K562 (cell line): ENCODE results near the gene C11orf42. TPM values are rescaled to one million over a fixed set of nuclear protein-coding genes. Genes with fewer than 3 reads are reported as not detected.

ENCODE experiments used
- ATAC-seq: fragments of 200-7000 bp; cut with Tn5 transposase; 3 replicates; pipeline ENCODE4 v1.9.1; 2020; ENCODE audit warnings: moderate library complexity
- BruUV-seq: library from RNA; stranded (reverse); fragments of 400-500 nt; replicated peaks from 2 replicates; lab custom pipeline; 2021; lab: Mats Ljungman, UMichigan
- CTCF ChIA-PET: fragments of 300-600 bp; formaldehyde crosslinking; extraction: SDS; loops from one replicate; lab custom pipeline; 2021; ENCODE audit warnings: low intra/inter-chr PET ratio; lab: Yijun Ruan, JAX
- POLR2A ChIA-PET: fragments of 300-600, 350-650 bp; sonication (Branson Sonifier 250); formaldehyde crosslinking; extraction: SDS; loops from one replicate; lab custom pipeline; 2021; ENCODE audit warnings: antibody characterized with exemption, inconsistent platforms; lab: Yijun Ruan, JAX
- DNase-seq, 4 experiments: peaks; one replicate each; pipeline versions ENCODE4 v3.0.0 to v3.0.0-alpha.2; 2011 to 2018; ENCODE audit warnings: low spot score in 3 of 4, mixed read lengths in 3 of 4; ENCODE audit errors: extremely low read depth in 1 of 4
- FAIRE-seq: peaks from 2 replicates; lab custom pipeline; 2011; peaks lifted over from hg19 to GRCh38; lab: Jason Lieb, UNC
- H2AFZ ChIP-seq: 2 replicates; pipeline ENCODE4 v1.6.0; 2011; ENCODE audit warnings: low read depth, low read length, control low read depth, inconsistent platforms
- H3K27ac ChIP-seq: fragments of 200-600 bp; 3 replicates; pipeline ENCODE4 v1.8.0; 2011; ENCODE audit warnings: low read depth, mild to moderate bottlenecking, control low read depth, inconsistent platforms, low read length, moderate library complexity, mixed read lengths; ENCODE audit errors: extremely low read depth
- H3K27me3 ChIP-seq, 2 experiments: fragments of 300-600 bp in 1 of 2; 2 replicates in 1 of 2; 3 replicates in 1 of 2; pipeline versions ENCODE4 v1.6.0 to v1.8.0; 2011; ENCODE audit warnings: inconsistent platforms in 2 of 2, low read length in 2 of 2, mild to moderate bottlenecking in 1 of 2, mixed read lengths in 1 of 2, moderate library complexity in 1 of 2; ENCODE audit not compliant: control insufficient read depth in 2 of 2, insufficient read depth in 2 of 2
- H3K36me3 ChIP-seq: fragments of 300-600 bp; 3 replicates; pipeline ENCODE4 v1.8.0; 2011; ENCODE audit warnings: mild to moderate bottlenecking, low read length, inconsistent platforms; ENCODE audit not compliant: control insufficient read depth, insufficient read depth
- H3K4me1 ChIP-seq, 2 experiments: fragments of 200-600 bp in 1 of 2; replicated peaks in 1 of 2; 2 replicates in 1 of 2; 3 replicates in 1 of 2; pipeline versions ENCODE4 v1.5.1 to v1.8.0; 2011; ENCODE audit warnings: inconsistent platforms in 2 of 2, low read length in 2 of 2, mild to moderate bottlenecking in 1 of 2, mixed read lengths in 1 of 2, moderate library complexity in 1 of 2; ENCODE audit not compliant: control insufficient read depth in 2 of 2, insufficient read depth in 2 of 2
- H3K4me2 ChIP-seq: 2 replicates; pipeline ENCODE4 v1.6.1; 2011; ENCODE audit warnings: low read length, control low read depth, inconsistent platforms, mixed read lengths; ENCODE audit not compliant: insufficient read depth
- H3K4me3 ChIP-seq: fragments of 200-600 bp; sonication (generic), shearing (Covaris generic); 2 replicates; pipeline ENCODE4 v1.5.1; 2016; ENCODE audit warnings: control low read depth, inconsistent platforms
- H3K79me2 ChIP-seq: fragments of 200-600 bp; 3 replicates; pipeline ENCODE4 v1.8.0; 2011; ENCODE audit warnings: low read length, inconsistent platforms; ENCODE audit not compliant: control insufficient read depth, insufficient read depth
- H3K9ac ChIP-seq, 2 experiments: 2 replicates each; pipeline versions ENCODE4 v1.6.0 to v1.6.1; 2011; ENCODE audit warnings: low read depth in 2 of 2, low read length in 2 of 2, control low read depth in 1 of 2, inconsistent platforms in 1 of 2, mild to moderate bottlenecking in 1 of 2, mixed read lengths in 1 of 2; ENCODE audit not compliant: insufficient read depth in 1 of 2
- H3K9me1 ChIP-seq: one replicate; pipeline ENCODE4 v1.6.0; 2011; ENCODE audit warnings: inconsistent platforms, mild to moderate bottlenecking, low read length, moderate library complexity; ENCODE audit not compliant: control insufficient read depth, insufficient read depth
- H3K9me3 ChIP-seq: replicated peaks from 2 replicates; pipeline ENCODE4 v1.5.1; 2011; ENCODE audit warnings: low read depth, low read length, inconsistent platforms; ENCODE audit not compliant: control insufficient read depth, insufficient read depth
- H4K20me1 ChIP-seq: replicated peaks from 2 replicates; pipeline ENCODE4 v1.6.1; 2011; ENCODE audit warnings: low read length, inconsistent platforms, mixed read lengths; ENCODE audit not compliant: control insufficient read depth, insufficient read depth
- CHD1 ChIP-seq: fragments of 200-600 bp; sonication (generic); IDR thresholded peaks from one replicate; pipeline ENCODE4 v1.6.1; 2012; ENCODE audit warnings: mild to moderate bottlenecking, moderate library complexity, low read length, inconsistent platforms
- E2F3 ChIP-seq: fragments of 250-450 bp; sonication (Bioruptor Pico); IDR thresholded peaks from 2 replicates; pipeline ENCODE4 v1.4.0; 2020; ENCODE audit warnings: mild to moderate bottlenecking
- FOS ChIP-seq: IDR thresholded peaks from 3 replicates; pipeline ENCODE4 v1.6.1; 2011; ENCODE audit not compliant: insufficient read length; ENCODE audit errors: extremely low read depth
- HIVEP1 ChIP-seq: fragments of 250-450 bp; sonication (Bioruptor Pico); IDR thresholded peaks from 2 replicates; pipeline ENCODE4 v1.4.0; 2020; ENCODE audit warnings: mild to moderate bottlenecking
- HSF4 ChIP-seq: fragments of 250-450 bp; sonication (Bioruptor Pico); IDR thresholded peaks from 2 replicates; pipeline ENCODE4 v2.1.2; 2022; ENCODE audit warnings: mild to moderate bottlenecking, moderate library complexity, borderline replicate concordance
- KHSRP ChIP-seq: fragments of 450-650 bp; IDR thresholded peaks from 2 replicates; pipeline ENCODE4 v1.6.1; 2017
- MEIS2 ChIP-seq: fragments of 450-650 bp; IDR thresholded peaks from 2 replicates; pipeline ENCODE4 v1.6.1; 2014; ENCODE audit warnings: mild to moderate bottlenecking; ENCODE audit not compliant: partially characterized antibody
- MYNN ChIP-seq, 2 experiments: sonication (generic); formaldehyde crosslinking in 1 of 2; IDR thresholded peaks; 2 replicates each; pipeline versions ENCODE4 v1.5.0 to v1.6.1; 2016 to 2020; ENCODE audit warnings: antibody characterized with exemption in 1 of 2, missing genetic modification reagents in 1 of 2
- NBN ChIP-seq: fragments of 450-650 bp; IDR thresholded peaks from 2 replicates; pipeline ENCODE4 v1.6.1; 2016; ENCODE audit warnings: low read depth, mild to moderate bottlenecking
- NEUROD1 ChIP-seq: fragments of 150-350 bp; IDR thresholded peaks from 2 replicates; pipeline ENCODE4 v1.6.1; 2014; ENCODE audit warnings: borderline replicate concordance, low read length, low read depth; ENCODE audit not compliant: partially characterized antibody
- NRF1 ChIP-seq, 2 experiments: fragments of 450-650 bp; IDR thresholded peaks in 1 of 2; conservative IDR thresholded peaks in 1 of 2; 2 replicates each; pipeline ENCODE4 v1.6.1; 2014; ENCODE audit warnings: mild to moderate bottlenecking in 2 of 2
- POLR3A ChIP-seq: IDR thresholded peaks from 2 replicates; pipeline ENCODE4 v1.6.1; 2011; ENCODE audit warnings: borderline replicate concordance, mild to moderate bottlenecking, moderate library complexity; ENCODE audit not compliant: insufficient read length, insufficient read depth; ENCODE audit errors: extremely low read depth
- ZBTB8A ChIP-seq: fragments of 450-650 bp; IDR thresholded peaks from 2 replicates; pipeline ENCODE4 v1.6.1; 2018; ENCODE audit warnings: mild to moderate bottlenecking, moderate library complexity; ENCODE audit not compliant: partially characterized antibody
- ZNF408 ChIP-seq: fragments of 250-450 bp; sonication (Bioruptor Pico); IDR thresholded peaks from 2 replicates; pipeline ENCODE4 v1.4.0; 2020; ENCODE audit warnings: low read depth, mild to moderate bottlenecking, moderate library complexity
- WGBS: fragments of 100-300 bp; shearing (Covaris generic); methylation state at CpG from one replicate; pipeline ENCODE4 v1.1.6; 2016; ENCODE audit warnings: low coverage, mixed read lengths; ENCODE audit not compliant: insufficient coverage; ENCODE audit errors: missing lambda C conversion rate; 5-methylcytosine and 5-hydroxymethylcytosine counted together
- in situ Hi-C: fragments of 300-500 bp; cut with MboI; formaldehyde crosslinking; loops from 4 replicates; pipeline ENCODE4 v1.15.0; 2018; ENCODE audit warnings: inconsistent platforms, mixed read lengths
- intact Hi-C: fragments of 100-400 bp; cut with micrococcal nuclease; formaldehyde crosslinking; loops from 2 replicates; pipeline ENCODE4 v1.14.2; 2022
- polyA plus RNA-seq, 8 experiments: library from polyadenylated mRNA; depleted of rRNA in 4 of 8; stranded (reverse) in 5 of 8; unstranded in 3 of 8; fragments of >200 nt; fragmentation: Nextera tagmentation in 2 of 8; fragmentation: Illumina TruSeq in 1 of 8; extraction: Ambion mirVana in 2 of 8; extraction: Trizol in 1 of 8; gene quantifications; 2 replicates each; pipeline versions ENCODE4 v1.2.1 to v1.2.3, GENCODE V29; 2011 to 2014; ENCODE audit warnings: inconsistent platforms in 1 of 8, missing spikeins in 1 of 8
- total RNA-seq, 7 experiments: library from RNA; depleted of rRNA in 6 of 7; stranded (reverse); fragments of >200 nt in 6 of 7; fragmentation: Illumina TruSeq in 2 of 7; extraction: Trizol in 2 of 7; gene quantifications; 2 replicates each; pipeline versions ENCODE4 v1.2.1 to v1.2.3, GENCODE V29; 2011 to 2021; ENCODE audit warnings: low replicate concordance in 1 of 7
- TF ChIP-seq, protein P1 (sequence below): fragments of 450-650 bp; IDR thresholded peaks from 2 replicates; pipeline ENCODE4 v1.7.1; 2018; ENCODE audit warnings: mild to moderate bottlenecking, low read depth; ENCODE audit not compliant: partially characterized antibody
- TF ChIP-seq, protein P2 (sequence below), 2 experiments: fragments of 150-350 bp in 1 of 2; IDR thresholded peaks; 2 replicates each; pipeline ENCODE4 v1.6.1; 2012 to 2016; ENCODE audit warnings: low read depth in 2 of 2, low read length in 2 of 2, mild to moderate bottlenecking in 1 of 2, moderate library complexity in 1 of 2

Gene C11orf42
- total and polyA plus RNA-seq, 9 of the 15 experiments (the other 6 are each of a cell fraction or from before 2014, with no cell fraction given), result not detected

- TF ChIP-seq POLR3A (no peak), NEUROD1 (no peak), ZNF408 (CRISPR knock-in tag) (no peak)
- TF ChIP-seq, protein P1, sequence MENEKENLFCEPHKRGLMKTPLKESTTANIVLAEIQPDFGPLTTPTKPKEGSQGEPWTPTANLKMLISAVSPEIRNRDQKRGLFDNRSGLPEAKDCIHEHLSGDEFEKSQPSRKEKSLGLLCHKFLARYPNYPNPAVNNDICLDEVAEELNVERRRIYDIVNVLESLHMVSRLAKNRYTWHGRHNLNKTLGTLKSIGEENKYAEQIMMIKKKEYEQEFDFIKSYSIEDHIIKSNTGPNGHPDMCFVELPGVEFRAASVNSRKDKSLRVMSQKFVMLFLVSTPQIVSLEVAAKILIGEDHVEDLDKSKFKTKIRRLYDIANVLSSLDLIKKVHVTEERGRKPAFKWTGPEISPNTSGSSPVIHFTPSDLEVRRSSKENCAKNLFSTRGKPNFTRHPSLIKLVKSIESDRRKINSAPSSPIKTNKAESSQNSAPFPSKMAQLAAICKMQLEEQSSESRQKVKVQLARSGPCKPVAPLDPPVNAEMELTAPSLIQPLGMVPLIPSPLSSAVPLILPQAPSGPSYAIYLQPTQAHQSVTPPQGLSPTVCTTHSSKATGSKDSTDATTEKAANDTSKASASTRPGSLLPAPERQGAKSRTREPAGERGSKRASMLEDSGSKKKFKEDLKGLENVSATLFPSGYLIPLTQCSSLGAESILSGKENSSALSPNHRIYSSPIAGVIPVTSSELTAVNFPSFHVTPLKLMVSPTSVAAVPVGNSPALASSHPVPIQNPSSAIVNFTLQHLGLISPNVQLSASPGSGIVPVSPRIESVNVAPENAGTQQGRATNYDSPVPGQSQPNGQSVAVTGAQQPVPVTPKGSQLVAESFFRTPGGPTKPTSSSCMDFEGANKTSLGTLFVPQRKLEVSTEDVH, result no peak
These were observed 11.2 kb upstream of the C11orf42 start (continued) for GRCh38 chr11:6194065-6194581.

- CTCF ChIA-PET, result no interaction called here
These were observed 9.0 kb upstream of the C11orf42 start for GRCh38 chr11:6196396-6196795.

More at GRCh38 chr11:6196396-6196795, 9.0 kb upstream of the C11orf42 start:
- H3K9me3 ChIP-seq, result no peaks in the 10 kb centered on the region
- H2AFZ ChIP-seq, result no peak overlapping the region
- POLR2A ChIA-PET, result no interaction called here
- ATAC-seq, result no peak
- no peak overlapping the region for H3K4me3 ChIP-seq
- no peak overlapping the region for H3K27ac ChIP-seq
- in situ Hi-C loops (no loop called here), intact Hi-C loops (no loop called here)
- no peak for TF ChIP-seq NRF1 (conservative IDR thresholded peaks at IDR 0.05 in 1 of 2, IDR thresholded peaks at IDR 0.05 in 1 of 2)
- TF ChIP-seq, protein P2, sequence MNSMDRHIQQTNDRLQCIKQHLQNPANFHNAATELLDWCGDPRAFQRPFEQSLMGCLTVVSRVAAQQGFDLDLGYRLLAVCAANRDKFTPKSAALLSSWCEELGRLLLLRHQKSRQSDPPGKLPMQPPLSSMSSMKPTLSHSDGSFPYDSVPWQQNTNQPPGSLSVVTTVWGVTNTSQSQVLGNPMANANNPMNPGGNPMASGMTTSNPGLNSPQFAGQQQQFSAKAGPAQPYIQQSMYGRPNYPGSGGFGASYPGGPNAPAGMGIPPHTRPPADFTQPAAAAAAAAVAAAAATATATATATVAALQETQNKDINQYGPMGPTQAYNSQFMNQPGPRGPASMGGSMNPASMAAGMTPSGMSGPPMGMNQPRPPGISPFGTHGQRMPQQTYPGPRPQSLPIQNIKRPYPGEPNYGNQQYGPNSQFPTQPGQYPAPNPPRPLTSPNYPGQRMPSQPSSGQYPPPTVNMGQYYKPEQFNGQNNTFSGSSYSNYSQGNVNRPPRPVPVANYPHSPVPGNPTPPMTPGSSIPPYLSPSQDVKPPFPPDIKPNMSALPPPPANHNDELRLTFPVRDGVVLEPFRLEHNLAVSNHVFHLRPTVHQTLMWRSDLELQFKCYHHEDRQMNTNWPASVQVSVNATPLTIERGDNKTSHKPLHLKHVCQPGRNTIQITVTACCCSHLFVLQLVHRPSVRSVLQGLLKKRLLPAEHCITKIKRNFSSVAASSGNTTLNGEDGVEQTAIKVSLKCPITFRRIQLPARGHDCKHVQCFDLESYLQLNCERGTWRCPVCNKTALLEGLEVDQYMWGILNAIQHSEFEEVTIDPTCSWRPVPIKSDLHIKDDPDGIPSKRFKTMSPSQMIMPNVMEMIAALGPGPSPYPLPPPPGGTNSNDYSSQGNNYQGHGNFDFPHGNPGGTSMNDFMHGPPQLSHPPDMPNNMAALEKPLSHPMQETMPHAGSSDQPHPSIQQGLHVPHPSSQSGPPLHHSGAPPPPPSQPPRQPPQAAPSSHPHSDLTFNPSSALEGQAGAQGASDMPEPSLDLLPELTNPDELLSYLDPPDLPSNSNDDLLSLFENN (IDR thresholded peaks at IDR 0.05; ENCODE audit: low read depth in 2 of 2, low read length in 2 of 2), result no peak
- no peak for TF ChIP-seq HSF4 (CRISPR knock-in tag)
- no peak for TF ChIP-seq MEIS2
- no peak for TF ChIP-seq NBN
- TF ChIP-seq MYNN (IDR thresholded peaks at IDR 0.05), result no peak
- no peak for TF ChIP-seq MYNN (CRISPR knock-in tag; IDR thresholded peaks at IDR 0.05)
- no peak for TF ChIP-seq ZBTB8A
- no peak for TF ChIP-seq CHD1
- no peak for TF ChIP-seq E2F3 (CRISPR knock-in tag)
- no peak for TF ChIP-seq HIVEP1 (CRISPR knock-in tag)
- TF ChIP-seq FOS, result no peak
- no peak for TF ChIP-seq KHSRP
- no peak for FAIRE-seq
- H3K36me3 ChIP-seq, result no peaks in the 10 kb centered on the region
- H3K9ac ChIP-seq, result no peak overlapping the region
- DNase-seq, result no peak
- no peaks in the 10 kb centered on the region for H4K20me1 ChIP-seq
- no TSS peak for BruUV-seq
- H3K4me1 ChIP-seq, result no peaks in the 10 kb centered on the region
- no peaks in the 10 kb centered on the region; the same call in 2 of the 3 replicates for H3K79me2 ChIP-seq
- H3K27me3 ChIP-seq, result peaks cover 0 to 7% of the 10 kb centered on the region in 2 experiments; a peak in 3 of 5 replicates
- peaks cover 2% of the 10 kb centered on the region for H3K9me1 ChIP-seq
- 0% methylated on average over 4 of the region's 4 CpGs for WGBS
- H3K4me2 ChIP-seq, result no peak overlapping the region
